ENCODE data around the gene EPB41L4B.
A peak's percentile ranks its signal among the peaks of the same experiment; 100 is the strongest.

EPB41L4B gene

DNA sequence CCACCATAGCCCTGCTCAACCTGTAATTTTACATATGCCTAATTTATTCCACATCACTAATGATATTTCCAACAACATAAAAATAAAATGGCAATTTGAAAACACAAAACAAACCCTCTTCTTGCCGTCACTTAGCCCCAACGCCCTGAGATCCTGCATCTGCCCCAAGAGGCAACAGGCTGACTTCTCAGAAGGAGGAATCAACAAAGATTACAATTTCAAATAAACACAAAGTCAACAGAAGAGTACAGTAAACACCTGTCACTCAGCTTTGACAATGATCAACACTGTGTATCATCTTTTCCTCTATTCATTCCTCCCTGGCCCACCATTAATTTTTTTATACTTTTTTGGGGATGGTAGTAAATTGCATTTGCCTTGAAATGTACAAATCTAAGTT lies 19.8 kb downstream of the EPB41L4B start:
- no peaks in the 10 kb centered on the region for H4K20me1 ChIP-seq (ENCODE audit: insufficient read depth)
- H2AFZ ChIP-seq (ENCODE audit: low read depth), result no peak overlapping the region
- no peak overlapping the region for H3K4me2 ChIP-seq
- H3K27me3 ChIP-seq (ENCODE audit: insufficient read depth, low read depth), result no peaks in the 10 kb centered on the region
- H3K4me1 ChIP-seq (ENCODE audit: low read depth, poor library complexity, severe bottlenecking), result peaks cover 15% of the 10 kb centered on the region
- TF ChIP-seq, protein P1, sequence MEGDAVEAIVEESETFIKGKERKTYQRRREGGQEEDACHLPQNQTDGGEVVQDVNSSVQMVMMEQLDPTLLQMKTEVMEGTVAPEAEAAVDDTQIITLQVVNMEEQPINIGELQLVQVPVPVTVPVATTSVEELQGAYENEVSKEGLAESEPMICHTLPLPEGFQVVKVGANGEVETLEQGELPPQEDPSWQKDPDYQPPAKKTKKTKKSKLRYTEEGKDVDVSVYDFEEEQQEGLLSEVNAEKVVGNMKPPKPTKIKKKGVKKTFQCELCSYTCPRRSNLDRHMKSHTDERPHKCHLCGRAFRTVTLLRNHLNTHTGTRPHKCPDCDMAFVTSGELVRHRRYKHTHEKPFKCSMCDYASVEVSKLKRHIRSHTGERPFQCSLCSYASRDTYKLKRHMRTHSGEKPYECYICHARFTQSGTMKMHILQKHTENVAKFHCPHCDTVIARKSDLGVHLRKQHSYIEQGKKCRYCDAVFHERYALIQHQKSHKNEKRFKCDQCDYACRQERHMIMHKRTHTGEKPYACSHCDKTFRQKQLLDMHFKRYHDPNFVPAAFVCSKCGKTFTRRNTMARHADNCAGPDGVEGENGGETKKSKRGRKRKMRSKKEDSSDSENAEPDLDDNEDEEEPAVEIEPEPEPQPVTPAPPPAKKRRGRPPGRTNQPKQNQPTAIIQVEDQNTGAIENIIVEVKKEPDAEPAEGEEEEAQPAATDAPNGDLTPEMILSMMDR (conservative IDR thresholded peaks at IDR 0.05; ENCODE audit: low read depth, low read length), result no peak
- H3K36me3 ChIP-seq (ENCODE audit: insufficient read depth), result no peaks in the 10 kb centered on the region
- no peaks in the 10 kb centered on the region for H3K79me2 ChIP-seq (ENCODE audit: insufficient read depth, low read depth)
- no peak overlapping the region for H3K4me3 ChIP-seq (IDR thresholded peaks at IDR 0.05; ENCODE audit: insufficient read depth, low read depth, low read length)
- no peak overlapping the region for H3K27ac ChIP-seq
- H3K9ac ChIP-seq, result no peak overlapping the region

DNA sequence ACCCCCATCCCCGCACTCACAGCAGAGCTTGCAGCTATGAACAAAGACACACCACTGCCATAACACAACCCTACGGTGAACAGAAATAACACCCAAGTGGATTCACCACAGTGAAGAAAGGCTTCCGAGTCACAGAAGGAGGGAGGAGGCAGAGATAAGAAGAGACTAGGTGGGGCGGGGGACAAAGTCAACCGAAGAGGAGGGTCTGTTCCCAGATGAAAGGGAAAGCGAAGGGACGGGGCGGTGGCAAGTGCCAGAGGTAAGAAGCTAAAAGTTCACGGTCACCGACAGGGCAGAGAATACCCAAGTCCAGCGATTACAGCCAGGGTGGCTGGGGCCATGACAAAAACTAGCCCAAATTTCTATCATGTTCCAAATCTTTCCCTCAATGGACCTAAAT lies 21.0 kb downstream of the EPB41L4B start:
- H3K4me2 ChIP-seq, result no peak overlapping the region
- no peak overlapping the region for H3K9ac ChIP-seq
- H3K36me3 ChIP-seq (ENCODE audit: insufficient read depth), result no peaks in the 10 kb centered on the region
- no peaks in the 10 kb centered on the region for H3K79me2 ChIP-seq (ENCODE audit: insufficient read depth, low read depth)
- peaks cover 26% of the 10 kb centered on the region for H3K4me1 ChIP-seq (ENCODE audit: low read depth, poor library complexity, severe bottlenecking)
- H2AFZ ChIP-seq (ENCODE audit: low read depth), result no peak overlapping the region
- H3K27ac ChIP-seq, result no peak overlapping the region
- no peaks in the 10 kb centered on the region for H4K20me1 ChIP-seq (ENCODE audit: insufficient read depth)
- TF ChIP-seq, protein P1 (conservative IDR thresholded peaks at IDR 0.05; ENCODE audit: low read depth, low read length), result no peak
- no peak overlapping the region for H3K4me3 ChIP-seq (IDR thresholded peaks at IDR 0.05; ENCODE audit: insufficient read depth, low read depth, low read length)
- no peaks in the 10 kb centered on the region for H3K27me3 ChIP-seq (ENCODE audit: insufficient read depth, low read depth)

DNA sequence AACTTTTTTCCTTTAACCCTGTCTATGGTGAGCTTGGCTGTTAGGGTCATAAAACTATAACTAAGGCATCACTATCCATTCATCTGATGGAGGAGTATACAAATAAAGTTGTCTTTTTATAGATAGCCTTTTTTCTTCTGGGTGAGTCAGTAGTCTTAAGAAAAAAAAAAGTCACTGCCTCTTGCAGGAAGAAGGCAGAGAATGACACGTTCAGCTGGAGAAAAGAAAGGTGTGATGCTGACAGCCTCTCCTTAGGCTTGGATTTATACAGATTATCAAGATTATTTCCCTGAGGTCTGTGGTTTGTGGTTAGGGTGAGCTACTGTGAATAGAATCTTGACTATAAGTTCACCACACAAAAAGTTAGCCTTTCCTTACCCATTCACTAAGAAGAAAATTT lies 23.0 kb downstream of the EPB41L4B start:
- H3K4me2 ChIP-seq, result no peak overlapping the region
- no peak overlapping the region for H2AFZ ChIP-seq (ENCODE audit: low read depth)
- peaks cover 28% of the 10 kb centered on the region for H3K4me1 ChIP-seq (ENCODE audit: low read depth, poor library complexity, severe bottlenecking)
- H3K9ac ChIP-seq, result no peak overlapping the region
- no peaks in the 10 kb centered on the region for H3K27me3 ChIP-seq (ENCODE audit: insufficient read depth, low read depth)
- no peak overlapping the region for H3K4me3 ChIP-seq (IDR thresholded peaks at IDR 0.05; ENCODE audit: insufficient read depth, low read depth, low read length)
- no peaks in the 10 kb centered on the region for H3K79me2 ChIP-seq (ENCODE audit: insufficient read depth, low read depth)
- H3K36me3 ChIP-seq (ENCODE audit: insufficient read depth), result no peaks in the 10 kb centered on the region
- H4K20me1 ChIP-seq (ENCODE audit: insufficient read depth), result no peaks in the 10 kb centered on the region
- TF ChIP-seq, protein P1 (conservative IDR thresholded peaks at IDR 0.05; ENCODE audit: low read depth, low read length), result no peak
- H3K27ac ChIP-seq, result no peak overlapping the region

DNA sequence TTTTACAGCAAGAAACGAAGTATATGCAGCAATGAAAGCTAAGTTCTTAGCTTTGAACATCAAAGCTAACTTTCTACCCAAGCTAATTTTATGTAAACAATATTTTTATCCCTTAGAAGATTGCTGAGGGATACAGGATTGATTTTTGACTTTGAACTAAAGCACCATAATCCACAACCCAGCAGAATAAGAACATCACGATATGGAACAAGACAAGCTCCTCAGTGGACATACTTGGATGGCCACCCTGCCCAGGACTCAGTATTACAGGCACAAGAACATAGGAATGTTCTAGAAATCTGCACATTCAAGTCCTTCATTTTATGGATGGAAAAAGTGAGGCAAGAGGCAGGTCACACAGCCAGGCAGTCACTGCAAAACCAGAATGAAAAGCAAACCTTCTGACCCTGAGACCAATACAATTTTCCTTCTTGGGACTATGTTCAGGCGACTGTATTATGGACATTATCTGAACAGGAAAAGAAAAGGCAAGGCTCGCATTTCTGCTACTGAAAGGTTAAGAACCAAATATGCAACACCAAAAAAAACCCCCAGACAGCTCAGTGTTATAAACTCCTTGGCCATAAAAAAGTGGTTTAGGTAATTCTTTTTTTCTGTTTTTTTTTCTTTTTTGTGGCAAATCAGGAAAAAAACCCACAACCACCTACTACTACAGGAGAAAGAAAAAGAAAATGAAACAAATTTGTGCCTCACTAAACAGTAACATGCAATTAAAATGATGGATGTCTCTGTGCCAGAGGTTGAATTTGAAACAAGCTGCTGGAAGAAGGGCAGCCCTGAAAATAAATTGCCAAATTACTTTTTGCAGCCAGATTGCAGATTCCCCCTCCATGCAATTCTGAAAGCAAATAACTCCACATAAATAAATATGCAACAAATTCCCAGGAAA lies 25.4 kb downstream of the EPB41L4B start:
- Histone ChIP-seq H3K4me1 (ENCODE audit: low read depth, poor library complexity, severe bottlenecking) (peaks cover 28% of the 10 kb centered on the region), H4K20me1 (ENCODE audit: insufficient read depth) (no peaks in the 10 kb centered on the region), H3K79me2 (ENCODE audit: insufficient read depth, low read depth) (no peaks in the 10 kb centered on the region), H3K4me3 (IDR thresholded peaks at IDR 0.05; ENCODE audit: insufficient read depth, low read depth, low read length) (no peak overlapping the region), H3K9ac (no peak overlapping the region), H3K27ac (no peak overlapping the region), H3K36me3 (ENCODE audit: insufficient read depth) (no peaks in the 10 kb centered on the region), H3K27me3 (ENCODE audit: insufficient read depth, low read depth) (no peaks in the 10 kb centered on the region), H3K4me2 (peak overlapping the region; percentile 31), H2AFZ (ENCODE audit: low read depth) (no peak overlapping the region)
- TF ChIP-seq, protein P1 (conservative IDR thresholded peaks at IDR 0.05; ENCODE audit: low read depth, low read length), result no peak
